Right atrium auricular region (tissue), 2 donors: ENCODE measurements around the gene SKI. TPM values are rescaled to one million over a fixed set of nuclear protein-coding genes. Genes with fewer than 3 reads are reported as not detected.

Experiments used
- DNase-seq: peaks from one replicate; pipeline ENCODE4 v3.0.0-alpha.2; 2019; ENCODE audit warnings: low spot score
- H3K27ac ChIP-seq, 2 donors: fragments of 200-600 bp; sonication (generic); 1 replicate in 1 of 2; 2 replicates in 1 of 2; pipeline ENCODE4 v1.5.1; 2016 to 2019
- H3K27me3 ChIP-seq, 2 donors: fragments of 200-600 bp; sonication (generic); one replicate each; pipeline versions ENCODE4 v1.5.1 to v1.6.0; 2017 to 2019
- H3K36me3 ChIP-seq: fragments of 200-600 bp; sonication (generic); one replicate; pipeline ENCODE4 v1.5.1; 2016
- H3K4me1 ChIP-seq, 2 donors: fragments of 200-600 bp; sonication (generic); one replicate each; pipeline versions ENCODE4 v1.5.1 to v1.6.0; 2017 to 2019
- H3K4me3 ChIP-seq, 2 donors: fragments of 200-600 bp; sonication (generic); 1 replicate in 1 of 2; 2 replicates in 1 of 2; pipeline ENCODE4 v1.5.1; 2017 to 2019; ENCODE audit warnings: mild to moderate bottlenecking in 1 of 2, moderate library complexity in 1 of 2
- H3K9me3 ChIP-seq, 2 donors: fragments of 200-600 bp; sonication (generic); one replicate each; pipeline ENCODE4 v1.5.1; 2019
- total RNA-seq, 2 donors: library from RNA; depleted of rRNA; stranded (reverse); fragments of >200 nt; gene quantifications; one replicate each; pipeline ENCODE4 v1.1.0, GENCODE V29; 2016
- TF ChIP-seq, protein P1 (sequence below), 2 donors: fragments of 200-600 bp; sonication (generic); IDR thresholded peaks; one replicate each; pipeline ENCODE4 v1.5.1; 2019; ENCODE audit warnings: antibody characterized with exemption in 2 of 2

Gene SKI
- total RNA-seq, 2 donors from 2014 or later: 36.7 to 57.2 TPM

DNA sequence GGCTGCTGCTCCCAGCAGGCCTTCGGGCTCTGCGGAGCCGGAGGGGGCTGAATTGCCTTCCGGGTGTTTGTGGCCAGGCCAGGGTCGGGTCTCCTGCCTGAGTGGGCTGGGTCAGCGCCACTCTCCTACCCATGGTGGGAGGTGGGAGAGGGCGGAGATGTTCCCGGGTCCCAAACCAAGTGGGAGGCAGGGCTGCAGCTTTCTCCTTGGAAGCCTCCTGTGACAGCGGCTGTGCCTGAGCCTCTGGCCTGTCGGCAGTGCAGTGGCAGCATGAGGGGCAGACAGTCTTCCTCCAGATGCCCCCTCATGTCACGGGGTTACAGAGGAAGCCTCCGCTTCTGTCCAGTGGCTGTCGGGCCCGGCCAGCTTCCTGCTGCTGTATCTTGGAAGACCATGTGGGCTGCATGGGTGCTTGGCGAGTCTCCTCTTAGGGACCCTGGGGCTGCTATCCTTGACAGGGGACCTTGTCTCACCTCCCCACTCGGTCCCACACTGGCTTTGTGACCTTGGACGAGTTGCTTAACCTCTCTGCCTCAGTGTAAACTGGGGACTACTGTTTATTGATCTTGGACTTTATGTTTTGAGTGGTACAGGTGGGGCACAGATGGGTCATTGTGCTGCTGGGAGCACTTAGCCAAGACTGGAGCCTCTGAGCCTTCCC, 4.3 kb downstream of the SKI start:
- Histone ChIP-seq H3K36me3 (no peaks in the 10 kb centered on the region), H3K9me3 (no peaks in the 10 kb centered on the region), H3K4me3 (peak overlapping the region; percentile 39 to 58), H3K4me1 (peaks cover 0 to 80% of the 10 kb centered on the region in 2 donors), H3K27ac (peak overlapping the region; percentile 86 to 93), H3K27me3 (no peaks in the 10 kb centered on the region)
- TF ChIP-seq, protein P1, sequence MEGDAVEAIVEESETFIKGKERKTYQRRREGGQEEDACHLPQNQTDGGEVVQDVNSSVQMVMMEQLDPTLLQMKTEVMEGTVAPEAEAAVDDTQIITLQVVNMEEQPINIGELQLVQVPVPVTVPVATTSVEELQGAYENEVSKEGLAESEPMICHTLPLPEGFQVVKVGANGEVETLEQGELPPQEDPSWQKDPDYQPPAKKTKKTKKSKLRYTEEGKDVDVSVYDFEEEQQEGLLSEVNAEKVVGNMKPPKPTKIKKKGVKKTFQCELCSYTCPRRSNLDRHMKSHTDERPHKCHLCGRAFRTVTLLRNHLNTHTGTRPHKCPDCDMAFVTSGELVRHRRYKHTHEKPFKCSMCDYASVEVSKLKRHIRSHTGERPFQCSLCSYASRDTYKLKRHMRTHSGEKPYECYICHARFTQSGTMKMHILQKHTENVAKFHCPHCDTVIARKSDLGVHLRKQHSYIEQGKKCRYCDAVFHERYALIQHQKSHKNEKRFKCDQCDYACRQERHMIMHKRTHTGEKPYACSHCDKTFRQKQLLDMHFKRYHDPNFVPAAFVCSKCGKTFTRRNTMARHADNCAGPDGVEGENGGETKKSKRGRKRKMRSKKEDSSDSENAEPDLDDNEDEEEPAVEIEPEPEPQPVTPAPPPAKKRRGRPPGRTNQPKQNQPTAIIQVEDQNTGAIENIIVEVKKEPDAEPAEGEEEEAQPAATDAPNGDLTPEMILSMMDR (IDR thresholded peaks at IDR 0.05): no peak
- no peak for DNase-seq

DNA sequence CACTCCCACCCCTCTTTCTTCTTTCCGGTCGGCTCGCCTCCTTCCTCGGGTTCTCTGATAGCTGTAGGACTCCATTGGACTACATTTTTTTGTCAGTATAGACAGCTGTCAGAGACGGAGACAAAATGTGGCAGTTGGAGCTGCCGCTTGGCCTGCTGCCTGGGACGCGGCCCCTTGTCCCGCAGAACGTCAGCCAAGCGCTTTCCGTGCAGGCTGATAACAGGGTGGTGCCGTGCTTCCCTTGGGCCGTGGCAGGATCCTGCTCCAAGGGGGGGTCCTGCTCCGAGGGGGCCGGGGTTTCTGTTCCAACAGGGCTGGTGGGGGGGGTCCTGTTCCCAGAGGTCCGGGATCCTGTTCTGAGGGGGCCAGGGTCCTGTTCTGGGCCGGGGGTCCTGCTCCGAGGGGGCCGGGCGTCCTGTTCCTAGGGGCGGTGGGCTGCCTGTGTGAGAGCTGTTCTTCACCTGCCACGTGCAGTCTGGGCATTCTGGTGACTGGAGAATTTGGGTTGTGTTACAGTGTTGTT, 4.9 kb downstream of the SKI start:
- Histone ChIP-seq H3K9me3 (no peaks in the 10 kb centered on the region), H3K27ac (peak overlapping the region; percentile 86 to 93), H3K27me3 (no peaks in the 10 kb centered on the region), H3K36me3 (no peaks in the 10 kb centered on the region), H3K4me1 (peaks cover 0 to 86% of the 10 kb centered on the region in 2 donors), H3K4me3 (peak overlapping the region; percentile 39 to 58)
- no peak for DNase-seq
- TF ChIP-seq, protein P1 (IDR thresholded peaks at IDR 0.05): no peak

DNA sequence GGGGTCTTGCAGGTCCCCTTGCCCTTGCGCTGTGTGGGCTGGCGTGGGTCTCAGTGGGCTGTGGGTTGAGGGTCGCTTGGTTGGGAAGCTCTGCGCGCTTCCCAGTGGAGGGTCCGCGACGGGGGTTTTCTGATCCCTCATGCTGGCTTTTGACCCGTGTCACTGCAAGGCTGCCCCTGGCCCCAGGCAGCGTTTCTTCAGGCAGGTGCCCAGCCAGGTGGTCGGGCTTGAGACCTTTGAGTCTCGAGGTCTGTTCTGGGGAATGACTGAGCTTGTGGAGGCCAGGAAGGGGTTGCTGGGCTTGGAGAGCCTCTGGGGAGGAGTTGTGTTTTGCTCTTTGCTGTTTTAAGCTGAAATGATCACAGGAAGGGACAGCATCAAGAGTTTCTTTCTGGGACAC, 5.3 kb downstream of the SKI start:
- H3K36me3 ChIP-seq: no peaks in the 10 kb centered on the region
- peak overlapping the region; percentile 86 to 93 for H3K27ac ChIP-seq
- TF ChIP-seq, protein P1 (IDR thresholded peaks at IDR 0.05): no peak
- H3K9me3 ChIP-seq: no peaks in the 10 kb centered on the region
- H3K4me3 ChIP-seq: peak overlapping the region; percentile 20 to 58
- DNase-seq: no peak
- peaks cover 0 to 91% of the 10 kb centered on the region in 2 donors for H3K4me1 ChIP-seq
- H3K27me3 ChIP-seq: no peaks in the 10 kb centered on the region

DNA sequence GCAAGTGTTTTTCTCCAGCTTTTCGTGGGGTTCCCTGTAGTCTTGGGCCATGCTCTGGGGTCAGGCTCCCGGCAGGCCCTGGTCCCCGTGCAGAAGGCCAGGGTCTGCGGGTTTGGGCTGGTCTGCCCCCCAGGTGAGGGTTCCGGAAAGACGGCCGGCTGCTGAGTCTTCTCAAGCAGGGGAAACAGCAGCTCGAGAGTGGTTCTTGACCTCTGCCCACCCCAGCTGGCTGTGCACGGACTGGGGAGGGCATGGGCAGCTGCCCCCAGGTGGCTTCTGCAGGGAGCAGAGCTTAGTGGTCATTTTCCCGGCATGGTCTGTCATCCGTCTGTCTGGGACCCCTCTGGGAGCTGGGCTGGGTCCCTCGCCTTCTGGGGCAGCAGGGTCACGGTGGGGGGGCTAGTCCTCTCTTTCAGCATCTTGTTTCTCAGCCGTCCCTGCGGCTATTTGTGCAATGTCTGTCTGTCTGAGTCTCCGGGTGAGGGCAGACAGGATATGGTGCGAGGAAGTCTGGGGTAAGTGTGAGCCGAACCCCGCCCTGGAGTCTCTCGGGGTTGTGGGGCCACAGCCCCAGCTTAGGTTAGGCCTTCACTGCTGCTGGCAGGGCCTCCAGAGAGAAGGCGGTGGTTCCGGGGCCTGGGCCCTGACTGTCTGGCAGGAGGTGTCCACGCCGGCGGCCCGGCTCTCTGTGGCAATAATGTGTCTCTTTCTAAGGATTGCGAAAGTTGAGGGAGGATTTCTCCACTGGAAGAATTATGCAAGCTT, 6.1 kb downstream of the SKI start:
- Histone ChIP-seq H3K27ac (peak overlapping the region; percentile 86 to 93), H3K27me3 (no peaks in the 10 kb centered on the region), H3K36me3 (no peaks in the 10 kb centered on the region), H3K9me3 (no peaks in the 10 kb centered on the region), H3K4me1 (peaks cover 0 to 98% of the 10 kb centered on the region in 2 donors), H3K4me3 (peak overlapping the region; percentile 20 to 58)
- TF ChIP-seq, protein P1 (IDR thresholded peaks at IDR 0.05): no peak
- peak; percentile 98 for DNase-seq

DNA sequence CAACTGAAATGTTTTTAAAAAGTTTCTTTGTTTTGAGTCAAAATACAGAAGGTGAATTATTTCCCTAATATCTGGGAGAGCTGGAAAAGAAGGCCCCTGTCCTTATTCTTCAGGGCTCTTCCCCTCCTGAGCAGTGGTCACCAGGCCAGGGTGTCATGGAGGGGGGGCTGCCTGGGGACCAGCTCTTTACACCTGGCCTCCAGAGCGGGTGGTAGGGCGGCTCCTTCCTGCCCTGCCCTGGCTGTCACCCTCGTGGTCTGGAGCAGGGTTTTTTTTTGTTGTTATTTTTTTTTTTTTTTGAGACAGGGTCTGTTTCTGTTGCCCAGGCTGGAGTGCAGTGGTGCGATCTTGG, 6.6 kb downstream of the SKI start:
- Histone ChIP-seq H3K9me3 (no peaks in the 10 kb centered on the region), H3K4me3 (peak overlapping the region in 1 of 2 donors; percentile 58), H3K27ac (peak overlapping the region; percentile 86 to 93), H3K36me3 (no peaks in the 10 kb centered on the region), H3K27me3 (no peaks in the 10 kb centered on the region), H3K4me1 (peaks cover 0 to 98% of the 10 kb centered on the region in 2 donors)
- DNase-seq: no peak
- TF ChIP-seq, protein P1 (IDR thresholded peaks at IDR 0.05): no peak
